Breast epithelium (tissue), 4 donors: Measurements from ENCODE around the gene TMEM108. TPM values are rescaled to one million over a fixed set of nuclear protein-coding genes. Genes with fewer than 3 reads are reported as not detected.

Source experiments
- DNase-seq, 2 donors: peaks; one replicate each; pipeline ENCODE4 v3.0.0-alpha.2; 2019; ENCODE audit warnings: low spot score in 2 of 2
- H3K27ac ChIP-seq, 2 donors: fragments of 200-600 bp; sonication (generic) in 1 of 2; one replicate each; pipeline ENCODE4 v1.5.1; 2016 to 2019; ENCODE audit warnings: mild to moderate bottlenecking in 1 of 2
- H3K27me3 ChIP-seq, 2 donors: fragments of 200-600 bp; sonication (generic) in 1 of 2; one replicate each; pipeline versions ENCODE4 v1.5.1 to v1.6.0; 2017 to 2019; ENCODE audit warnings: control low read depth in 1 of 2, mild to moderate bottlenecking in 1 of 2
- H3K36me3 ChIP-seq: fragments of 200-600 bp; one replicate; pipeline ENCODE4 v1.5.1; 2019
- H3K4me1 ChIP-seq, 2 donors: fragments of 200-600 bp; sonication (generic); one replicate each; pipeline ENCODE4 v1.5.1; 2016 to 2019; ENCODE audit warnings: control low read depth in 1 of 2
- H3K4me3 ChIP-seq, 3 donors: fragments of 200-600 bp; sonication (generic); 1 replicate in 2 of 3; 2 replicates in 1 of 3; pipeline ENCODE4 v1.5.1; 2016 to 2019; ENCODE audit warnings: mild to moderate bottlenecking in 3 of 3, moderate library complexity in 2 of 3
- H3K9me3 ChIP-seq, 2 donors: fragments of 200-600 bp; sonication (generic) in 1 of 2; one replicate each; pipeline ENCODE4 v1.5.1; 2016 to 2019; ENCODE audit warnings: control low read depth in 1 of 2
- CTCF ChIP-seq, 3 donors: fragments of 450-650 bp; IDR thresholded peaks; one replicate each; pipeline ENCODE4 v1.5.1; 2016 to 2017; ENCODE audit warnings: antibody characterized with exemption in 3 of 3, mild to moderate bottlenecking in 3 of 3, moderate library complexity in 3 of 3
- POLR2A ChIP-seq: fragments of 450-650 bp; IDR thresholded peaks from one replicate; pipeline ENCODE4 v1.6.1; 2016; ENCODE audit warnings: antibody characterized with exemption, mild to moderate bottlenecking, moderate library complexity
- POLR2AphosphoS5 ChIP-seq, 3 donors: sonication (generic); formaldehyde crosslinking; IDR thresholded peaks; one replicate each; pipeline ENCODE4 v1.6.1; 2017; ENCODE audit warnings: antibody characterized with exemption in 3 of 3
- intact Hi-C: fragments of 100-400 bp; cut with DNase I; formaldehyde crosslinking; loops from one replicate; pipeline ENCODE4 v1.15.1; 2023; ENCODE audit warnings: low total_unique reads
- total RNA-seq, 3 donors: library from RNA; depleted of rRNA; stranded (reverse); fragments of >200 nt; gene quantifications; one replicate each; pipeline ENCODE4 v1.1.0, GENCODE V29; 2016

TMEM108 gene
- total RNA-seq, 3 donors from 2014 or later = 0.44 to 0.98 (median 0.48) TPM

- no peak for TF ChIP-seq POLR2AphosphoS5 (IDR thresholded peaks at IDR 0.05)
- no peak for TF ChIP-seq POLR2A
- no peak for TF ChIP-seq CTCF (IDR thresholded peaks at IDR 0.05)
- no peak overlapping the region for H3K27ac ChIP-seq
- H3K9me3 ChIP-seq = no peaks in the 10 kb centered on the region
- intact Hi-C loops = no loop called here
- no peaks in the 10 kb centered on the region for H3K36me3 ChIP-seq
- H3K4me3 ChIP-seq = no peak overlapping the region
- no peaks in the 10 kb centered on the region for H3K27me3 ChIP-seq
- H3K4me1 ChIP-seq = no peaks in the 10 kb centered on the region
- no peak for DNase-seq
Measured at GRCh38 chr3:133230195-133230594, 192.0 kb downstream of the TMEM108 start.

GRCh38 chr3:133236901-133237300 is 198.7 kb downstream of the TMEM108 start:
- TF ChIP-seq POLR2A (no peak), POLR2AphosphoS5 (IDR thresholded peaks at IDR 0.05) (no peak), CTCF (IDR thresholded peaks at IDR 0.05) (no peak)
- Histone ChIP-seq H3K36me3 (no peaks in the 10 kb centered on the region), H3K4me3 (no peak overlapping the region), H3K4me1 (no peaks in the 10 kb centered on the region), H3K27me3 (no peaks in the 10 kb centered on the region), H3K27ac (no peak overlapping the region), H3K9me3 (no peaks in the 10 kb centered on the region)
- intact Hi-C loops = no loop called here
- DNase-seq = no peak

GRCh38 chr3:133237380-133237779 is 199.2 kb downstream of the TMEM108 start:
- TF ChIP-seq CTCF (IDR thresholded peaks at IDR 0.05) (no peak), POLR2AphosphoS5 (IDR thresholded peaks at IDR 0.05) (no peak), POLR2A (no peak)
- Histone ChIP-seq H3K4me3 (no peak overlapping the region), H3K4me1 (no peaks in the 10 kb centered on the region), H3K36me3 (no peaks in the 10 kb centered on the region), H3K27me3 (no peaks in the 10 kb centered on the region), H3K27ac (no peak overlapping the region), H3K9me3 (no peaks in the 10 kb centered on the region)
- intact Hi-C loops = no loop called here
- no peak for DNase-seq

GRCh38 chr3:133238015-133238414 is 199.8 kb downstream of the TMEM108 start:
- Histone ChIP-seq H3K27me3 (no peaks in the 10 kb centered on the region), H3K4me3 (no peak overlapping the region), H3K27ac (no peak overlapping the region), H3K36me3 (no peaks in the 10 kb centered on the region), H3K4me1 (no peaks in the 10 kb centered on the region), H3K9me3 (no peaks in the 10 kb centered on the region)
- no peak for DNase-seq
- TF ChIP-seq POLR2A (no peak), CTCF (IDR thresholded peaks at IDR 0.05) (no peak), POLR2AphosphoS5 (IDR thresholded peaks at IDR 0.05) (no peak)
- intact Hi-C loops = no loop called here

- Histone ChIP-seq H3K27me3 (no peaks in the 10 kb centered on the region), H3K4me1 (no peaks in the 10 kb centered on the region), H3K27ac (no peak overlapping the region), H3K9me3 (no peaks in the 10 kb centered on the region), H3K4me3 (no peak overlapping the region), H3K36me3 (no peaks in the 10 kb centered on the region)
- DNase-seq = no peak
- intact Hi-C loops = no loop called here
- no peak for TF ChIP-seq POLR2A
- TF ChIP-seq CTCF (IDR thresholded peaks at IDR 0.05) = no peak
- no peak for TF ChIP-seq POLR2AphosphoS5 (IDR thresholded peaks at IDR 0.05)
Measured at GRCh38 chr3:133246119-133246518, 207.9 kb downstream of the TMEM108 start.
